Stimulated activated CD4-positive, alpha-beta T cell treated with anti-CD3 and anti-CD28 coated beads, TNF-alpha, amount 100 ng/mL, for 4 hours (primary cell): ENCODE measurements around the gene SYCE3.

Experiments
- DNase-seq, 3 experiments: peaks; one replicate each; pipeline ENCODE4 v3.0.0-alpha.2; 2020; ENCODE audit warnings: low read depth in 3 of 3

The SYCE3 gene

DNA sequence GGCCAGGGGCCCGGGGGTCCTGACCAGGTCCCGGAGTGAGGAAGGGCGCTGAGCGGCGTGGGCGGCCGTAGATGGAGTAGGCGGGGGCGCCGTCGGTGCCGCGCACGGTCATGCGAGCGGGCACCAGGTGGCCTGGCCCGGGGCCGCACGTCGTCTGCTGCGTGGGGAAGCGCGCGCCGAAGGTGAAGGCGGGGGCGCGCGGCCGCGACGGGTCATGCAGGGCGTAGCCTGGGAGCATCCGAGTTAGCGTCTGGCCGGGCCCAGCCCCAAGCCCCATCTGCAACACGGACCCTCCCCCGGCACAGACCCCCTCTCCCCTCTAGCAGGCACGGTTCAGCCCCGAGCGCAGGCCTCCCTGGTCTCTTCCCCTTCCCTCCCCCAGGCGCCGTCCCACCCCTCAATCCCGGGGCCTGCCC lies 31.2 kb downstream of the SYCE3 start:
- peak in 2 of 3 experiments; percentile 56 to 68 for DNase-seq

DNA sequence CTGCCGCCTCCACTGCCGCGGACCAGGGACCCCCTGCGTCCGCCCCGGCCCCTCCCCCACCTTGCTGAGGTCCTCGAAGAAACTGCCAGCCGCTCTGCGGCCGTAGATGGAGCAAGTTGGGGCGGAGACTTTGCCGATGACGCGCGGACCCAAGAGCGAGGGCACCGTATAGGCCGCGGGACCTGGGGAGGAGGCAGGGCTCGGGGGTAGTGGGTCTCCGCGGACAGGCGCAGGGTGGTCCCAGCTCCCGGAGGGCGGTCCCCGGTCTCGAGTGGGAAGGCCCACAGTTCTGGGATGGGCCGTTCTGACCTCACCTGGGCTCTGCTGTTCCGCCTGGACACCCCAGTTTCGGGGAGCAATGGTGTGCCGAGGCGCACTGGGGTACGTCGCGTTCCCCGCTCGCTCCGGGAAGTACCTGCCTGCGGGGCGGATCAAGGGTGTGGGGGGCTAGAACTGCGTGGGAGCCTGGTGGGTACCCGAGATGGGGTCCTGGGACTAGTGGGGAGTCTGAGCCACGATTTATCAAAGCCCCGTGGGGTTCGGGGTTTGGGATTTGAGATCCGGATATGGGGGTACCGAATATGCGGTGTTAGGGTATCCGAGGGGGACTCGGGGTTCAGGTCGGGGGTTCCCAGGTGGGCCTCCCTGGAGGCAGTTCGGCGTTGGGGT lies 31.7 kb downstream of the SYCE3 start:
- peak; percentile 72 to 78 (median 77) for DNase-seq

DNA sequence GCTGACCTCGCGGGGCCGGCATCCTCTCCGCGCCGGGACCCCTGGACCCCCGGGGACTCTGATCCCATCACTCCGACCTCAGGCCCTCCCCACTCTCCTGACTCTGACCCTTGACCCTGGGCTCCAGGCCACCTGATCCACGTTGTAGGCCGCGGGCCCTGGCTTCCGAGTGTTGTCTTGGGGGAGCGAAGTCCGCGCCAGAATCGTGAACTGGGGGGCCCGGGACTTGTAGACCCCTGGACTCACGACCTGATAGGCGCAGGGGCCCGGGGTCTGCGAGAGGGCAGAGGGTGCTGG lies 32.2 kb downstream of the SYCE3 start:
- no peak for DNase-seq

DNA sequence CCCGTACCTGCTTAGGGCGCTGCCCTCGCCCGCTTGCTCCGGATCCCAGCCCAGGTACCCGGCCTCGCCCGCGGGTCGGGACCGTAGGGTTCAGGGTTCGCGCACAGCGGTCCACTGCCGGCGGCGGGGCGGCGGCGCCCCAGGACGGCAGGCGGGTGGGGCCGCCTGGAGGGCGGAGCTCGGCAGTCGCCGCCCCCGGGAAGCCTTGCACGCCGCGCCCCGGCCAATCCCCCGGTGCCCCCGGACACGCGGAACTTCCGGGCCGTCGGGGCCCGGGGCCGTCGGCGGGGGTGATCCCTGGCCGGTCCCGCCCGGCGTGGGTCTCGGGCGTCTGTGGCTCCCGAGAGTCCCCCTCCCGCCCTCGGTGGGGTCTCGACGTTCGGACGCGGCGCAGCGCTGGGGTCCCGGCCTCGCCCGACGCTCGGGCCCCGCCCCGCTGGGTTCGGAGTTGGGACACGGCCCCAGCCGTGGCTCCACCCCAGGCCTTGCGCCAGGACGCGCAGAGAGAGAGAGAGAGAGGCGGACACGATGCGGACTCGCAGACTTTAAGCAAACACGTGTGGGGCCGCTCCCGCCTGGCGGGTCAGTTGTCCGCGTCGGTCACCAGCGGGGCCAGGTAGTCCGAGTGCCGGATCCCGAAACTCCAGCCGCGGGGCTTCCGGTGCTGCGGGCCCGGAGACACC lies 32.7 kb downstream of the SYCE3 start, which contains the start of gene TYMP:
Gene TYMP, minus strand, starts transcription at position 116 of the 683 bp plus-strand sequence. CDS start 303 bp downstream, outside the sequence.
- DNase-seq, result peak; percentile 51 to 71 (median 65)

DNA sequence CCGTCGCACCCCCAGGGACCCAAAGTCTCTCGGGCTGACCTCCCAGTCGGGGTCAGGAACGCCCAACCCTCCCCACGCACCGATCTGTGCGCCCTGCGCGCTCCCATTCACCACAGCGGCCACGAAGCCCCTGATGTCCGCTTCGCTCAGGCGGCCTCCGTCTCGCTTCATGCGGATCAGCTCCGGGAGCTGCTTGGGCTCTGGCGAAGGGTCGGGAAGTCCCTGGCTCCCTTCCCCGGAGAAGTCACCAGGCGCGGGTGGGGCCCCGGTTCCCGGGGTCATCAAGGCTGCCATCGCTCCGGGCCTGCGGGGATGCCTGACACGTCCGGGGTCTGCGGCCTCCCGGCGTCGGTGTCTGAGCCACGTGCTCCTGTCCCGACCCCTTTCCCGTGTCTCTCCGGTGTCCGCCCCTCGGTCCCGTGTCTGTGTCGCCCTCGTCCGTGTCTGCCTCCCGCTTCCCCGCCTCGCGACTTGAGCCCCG lies 33.3 kb downstream of the SYCE3 start:
- DNase-seq, result no peak

DNA sequence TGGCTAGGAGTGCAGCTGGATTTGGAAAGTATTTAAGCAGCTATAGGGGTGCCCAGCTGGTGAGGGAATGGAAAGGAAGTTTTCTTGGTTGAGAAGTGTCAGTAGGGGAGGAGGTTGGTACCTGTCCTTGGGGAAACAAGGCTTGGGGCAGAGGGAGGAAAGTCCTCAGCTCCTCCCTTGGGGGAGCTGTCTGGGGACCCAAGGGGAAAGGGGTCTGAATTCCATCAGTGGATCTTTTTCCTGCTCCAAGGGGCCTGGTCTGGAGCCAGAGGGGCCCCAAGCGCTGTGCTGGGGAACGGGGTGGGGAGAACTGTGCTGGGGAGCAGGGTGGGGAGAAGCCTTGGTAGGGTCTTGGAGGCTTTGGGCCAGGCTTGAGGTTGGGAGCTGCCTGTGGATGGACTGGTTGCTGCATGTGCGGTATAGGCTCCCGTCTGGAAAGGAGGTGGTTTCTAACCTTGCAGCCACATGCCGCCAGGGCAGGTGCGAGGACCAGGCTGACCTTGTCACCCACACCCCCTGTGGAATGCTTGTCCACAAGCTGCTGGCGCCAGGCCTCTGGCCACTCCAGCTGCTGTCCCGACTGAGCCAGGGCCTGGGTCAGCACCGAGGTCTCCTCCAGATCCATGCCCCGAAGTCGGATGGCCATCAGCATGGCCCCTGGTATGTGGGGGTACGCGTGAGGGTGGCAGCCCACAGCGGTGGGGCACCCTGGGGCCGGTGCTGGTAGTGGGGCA lies 33.9 kb downstream of the SYCE3 start:
- DNase-seq, result no peak

DNA sequence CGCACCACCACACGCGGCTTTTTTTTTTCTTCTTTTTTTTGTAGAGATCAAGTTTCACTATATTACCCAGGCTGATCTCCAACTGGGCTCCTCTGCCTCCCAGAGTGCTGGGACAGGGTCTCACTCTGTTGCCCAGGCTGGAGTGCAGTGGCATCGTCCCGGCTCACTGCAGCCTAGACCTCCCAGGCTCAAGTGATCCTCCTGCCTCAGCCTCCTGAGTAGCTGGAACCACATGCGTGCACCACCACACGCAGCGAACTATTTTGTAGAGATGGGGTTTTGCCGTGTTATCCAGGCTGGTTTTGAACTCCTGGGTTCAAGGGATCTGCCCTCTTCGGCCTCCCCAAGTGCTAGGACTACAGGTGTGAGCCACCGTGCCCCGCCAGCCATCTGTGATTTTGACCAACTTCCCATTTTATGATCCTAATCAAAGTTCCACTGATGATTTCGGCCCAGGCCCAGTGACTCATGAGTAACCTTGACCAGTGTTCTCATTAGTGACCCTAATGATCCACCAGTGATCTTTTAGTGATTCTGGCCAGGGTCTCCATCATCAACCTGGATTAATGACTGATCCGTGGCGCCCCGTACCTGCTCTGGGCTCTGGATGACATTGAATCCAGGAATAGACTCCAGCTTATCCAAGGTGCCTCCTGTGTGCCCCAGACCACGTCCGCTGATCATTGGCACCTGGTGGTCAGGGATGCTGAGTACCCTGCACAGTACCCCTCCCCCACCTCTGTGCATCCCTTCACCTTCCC lies 34.6 kb downstream of the SYCE3 start:
- DNase-seq, result no peak

DNA sequence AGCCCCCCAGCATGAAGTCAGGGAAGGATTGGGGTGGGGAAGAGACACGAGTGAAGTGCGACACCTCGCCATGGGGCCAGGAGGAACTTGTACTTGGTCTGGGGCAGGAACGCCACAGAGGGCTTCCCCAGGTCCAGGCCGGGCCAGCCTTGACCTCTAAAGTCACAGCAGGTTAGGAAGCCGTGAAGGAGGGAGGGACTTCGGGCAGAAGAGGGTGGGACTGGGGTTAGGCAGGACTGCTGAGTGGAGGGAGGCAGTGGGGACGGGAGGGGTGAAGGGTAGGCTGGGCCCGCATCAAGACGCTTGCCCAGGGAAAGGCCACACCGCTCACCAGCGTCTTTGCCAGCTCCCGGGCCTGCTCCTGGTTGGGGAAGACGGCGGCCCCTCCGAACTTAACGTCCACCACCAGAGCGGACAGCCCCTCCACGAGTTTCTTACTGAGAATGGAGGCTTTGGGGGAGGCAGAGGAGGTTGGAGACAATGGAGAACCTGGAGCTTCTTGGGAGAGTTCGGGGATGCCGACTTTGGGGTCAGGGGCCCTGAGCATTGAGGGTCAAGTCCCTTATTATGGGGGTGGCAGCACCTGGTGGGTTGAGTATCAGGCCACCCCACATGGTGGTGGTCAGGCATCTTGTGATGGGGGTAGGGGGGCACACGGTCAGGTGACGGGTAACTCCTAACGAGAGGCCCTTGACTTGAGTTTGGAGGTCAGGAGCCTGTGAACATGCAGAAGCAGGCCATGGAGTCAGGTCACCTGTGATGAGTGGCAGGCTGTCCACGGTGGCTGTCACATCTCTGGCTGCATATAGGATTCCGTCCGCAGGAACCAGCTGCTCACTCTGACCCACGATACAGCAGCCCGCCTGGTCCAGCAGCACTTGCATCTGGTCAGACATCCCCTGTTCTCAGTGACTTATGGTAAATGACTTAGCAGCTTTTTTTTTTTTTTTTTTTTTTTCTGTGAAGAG lies 35.6 kb downstream of the SYCE3 start:
- DNase-seq, result no peak

DNA sequence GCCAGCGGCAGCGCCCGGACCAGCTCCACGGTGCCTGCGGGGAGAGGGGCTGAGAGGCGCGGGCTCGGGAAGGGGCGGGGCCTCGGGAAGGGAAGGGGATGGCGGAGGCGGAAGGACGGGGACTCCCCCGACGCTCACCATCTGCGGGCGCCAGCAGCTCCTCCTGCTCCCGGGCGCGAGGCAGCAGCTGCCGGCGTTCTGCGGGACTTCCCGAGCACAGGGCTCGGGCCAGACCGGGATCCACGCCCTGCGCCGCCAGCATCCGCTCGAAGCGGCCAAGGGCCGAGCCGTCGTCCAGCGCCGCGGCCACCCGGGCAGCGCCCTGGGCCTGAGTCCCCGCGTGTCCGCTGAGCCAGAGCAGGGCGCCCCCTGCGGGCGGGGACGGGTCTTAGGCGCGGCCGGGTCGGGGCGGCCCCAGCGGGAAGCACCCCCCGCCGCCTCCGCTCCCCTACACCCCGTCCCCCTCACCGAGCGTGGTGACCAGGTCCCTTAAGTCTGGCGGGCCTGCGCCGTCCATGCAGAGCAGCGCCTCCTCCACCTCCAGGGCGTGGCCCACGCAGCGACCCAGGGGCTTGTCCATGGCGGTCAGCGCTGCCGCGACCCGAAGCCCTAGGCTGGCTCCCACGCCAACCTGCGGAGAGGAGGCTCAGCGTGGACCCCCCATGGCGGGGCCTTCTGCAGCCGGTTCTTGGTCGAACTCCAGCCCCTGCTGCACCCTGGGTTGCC lies 36.4 kb downstream of the SYCE3 start:
- DNase-seq, result peak; percentile 77 to 89 (median 78)

DNA sequence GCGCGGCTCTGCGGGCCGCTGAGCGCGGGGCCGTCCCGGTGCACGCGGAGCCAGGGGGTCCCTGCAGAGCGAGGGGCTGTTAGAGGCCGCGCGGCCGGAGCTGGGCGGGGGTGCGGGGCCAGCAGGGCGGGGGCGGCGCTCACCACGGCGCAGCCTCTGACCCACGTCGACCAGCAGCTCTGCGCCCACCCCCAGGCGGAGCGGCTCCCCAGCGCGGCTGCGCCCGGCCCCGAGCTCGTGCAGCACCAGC lies 36.9 kb downstream of the SYCE3 start:
- no peak for DNase-seq

DNA sequence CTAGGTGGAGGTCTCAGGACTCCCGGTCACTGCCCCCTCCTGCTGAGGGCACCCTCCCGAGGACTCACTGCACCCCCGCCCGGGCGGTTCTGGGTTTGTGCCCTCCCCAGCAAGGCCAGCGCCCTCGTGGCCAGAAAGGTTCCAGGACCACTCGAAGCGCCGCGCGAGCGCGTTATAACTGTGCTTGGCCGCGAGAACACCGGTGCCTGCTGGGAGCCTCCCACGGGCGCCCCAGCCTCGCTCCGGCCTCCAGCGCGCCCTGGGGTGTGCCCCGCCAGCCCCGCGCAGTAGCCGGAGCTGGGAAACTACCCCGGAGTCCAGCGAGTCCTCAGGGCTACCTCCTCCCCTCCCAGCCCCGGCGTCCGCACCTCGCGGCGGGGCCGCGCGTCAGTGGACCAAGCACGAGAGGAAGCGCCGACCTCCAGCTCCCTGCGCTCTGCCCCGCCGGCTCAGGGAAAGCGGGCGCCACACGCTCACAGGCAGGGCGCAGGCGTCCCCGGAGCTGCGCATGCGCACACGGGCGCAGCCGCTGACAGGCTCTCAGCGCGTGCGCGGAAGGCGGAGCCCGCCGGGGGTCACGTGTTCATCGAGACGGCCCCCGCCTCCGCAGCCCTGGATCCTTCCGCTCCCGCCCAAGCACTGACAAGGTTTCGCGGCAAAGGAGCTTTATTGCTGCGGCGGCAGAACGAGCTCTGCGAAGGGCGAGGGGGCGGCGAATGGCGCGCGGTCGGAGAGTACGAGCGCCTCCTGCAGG lies 37.4 kb downstream of the SYCE3 start, which contains the start of gene SCO2:
Gene SCO2, minus strand, starts transcription at position 495 of the 754 bp plus-strand sequence. CDS start 1,187 bp downstream, outside the sequence.
- peak; percentile 97 to 98 (median 97) for DNase-seq

DNA sequence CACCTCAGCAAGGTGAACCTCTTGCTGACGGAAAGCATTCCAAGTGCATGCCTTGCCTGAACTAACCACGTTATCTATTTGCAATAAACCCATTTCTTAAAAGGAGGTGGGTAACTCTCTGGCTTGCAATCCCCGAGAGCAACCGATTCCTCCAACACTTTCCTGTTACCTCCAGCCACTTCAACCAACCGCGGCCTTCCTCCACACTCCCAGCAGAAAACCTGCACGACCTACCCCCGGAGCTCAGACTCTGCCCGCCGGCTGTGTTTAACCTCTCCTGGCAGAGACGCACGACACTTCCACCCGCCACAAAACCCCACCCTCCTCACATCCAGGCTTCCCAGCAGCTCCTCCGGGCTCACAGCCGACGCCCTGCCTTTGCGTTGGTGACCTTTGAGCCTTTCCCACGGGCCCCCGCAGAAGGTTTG lies 38.0 kb downstream of the SYCE3 start:
- no peak for DNase-seq

DNA sequence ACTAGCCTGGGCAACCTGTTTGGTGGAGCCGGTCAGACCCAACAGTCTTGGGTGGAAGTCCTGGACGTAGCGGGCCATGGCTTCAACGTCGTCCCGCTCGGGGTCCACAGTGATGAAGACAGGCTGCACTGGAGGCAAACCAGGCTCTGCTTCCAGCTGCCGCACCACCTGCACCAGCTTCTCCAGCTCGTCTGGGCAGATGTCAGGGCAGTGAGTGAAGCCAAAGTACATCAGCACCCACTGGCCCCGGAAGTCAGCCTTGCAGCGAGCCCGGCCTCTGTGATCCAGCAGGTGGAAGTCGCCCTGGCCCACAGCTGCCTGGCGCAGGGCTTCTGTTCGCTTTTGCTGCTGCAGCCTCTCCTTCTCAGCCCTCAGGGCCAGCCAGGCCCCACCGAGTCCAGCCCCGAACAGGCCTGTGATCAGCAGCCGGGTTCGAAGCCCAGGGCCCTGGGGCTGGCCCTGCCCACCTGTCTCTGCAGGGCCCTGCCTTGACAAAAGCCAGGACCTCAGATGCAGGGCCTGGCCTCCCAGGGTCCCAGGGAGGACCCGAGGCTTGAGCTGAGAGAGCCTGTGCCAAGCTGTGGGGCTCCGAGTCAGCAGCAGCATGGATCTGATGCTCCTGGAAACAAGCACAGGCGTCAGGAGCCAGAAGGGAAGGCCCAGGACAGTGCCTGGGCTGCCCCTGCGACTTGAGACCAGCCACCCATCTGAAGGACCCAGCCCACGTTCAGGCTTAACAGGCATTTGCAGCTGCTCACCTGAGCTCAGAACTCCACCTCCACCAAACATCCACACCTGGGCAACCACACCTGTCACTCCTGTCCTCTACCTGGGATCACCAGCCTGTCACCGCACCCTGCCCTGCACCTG lies 38.7 kb downstream of the SYCE3 start:
- DNase-seq, result no peak

DNA sequence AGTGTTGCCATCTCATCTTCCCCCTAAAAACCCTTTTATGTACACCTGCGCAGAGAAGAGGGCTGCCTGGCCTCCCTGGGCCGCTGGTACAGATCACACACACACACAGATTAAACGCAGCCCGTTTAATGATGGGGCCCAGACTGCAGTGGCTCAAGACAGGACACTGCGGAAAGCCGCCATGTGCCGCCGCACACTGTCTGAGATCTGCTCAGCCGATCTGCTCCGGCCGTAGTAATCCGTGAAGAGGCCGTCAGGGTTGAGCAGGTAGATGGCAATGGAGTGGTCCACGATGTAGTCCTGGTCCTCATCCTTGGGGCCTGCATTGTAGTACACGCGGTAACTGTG lies 39.3 kb downstream of the SYCE3 start:
- no peak for DNase-seq

DNA sequence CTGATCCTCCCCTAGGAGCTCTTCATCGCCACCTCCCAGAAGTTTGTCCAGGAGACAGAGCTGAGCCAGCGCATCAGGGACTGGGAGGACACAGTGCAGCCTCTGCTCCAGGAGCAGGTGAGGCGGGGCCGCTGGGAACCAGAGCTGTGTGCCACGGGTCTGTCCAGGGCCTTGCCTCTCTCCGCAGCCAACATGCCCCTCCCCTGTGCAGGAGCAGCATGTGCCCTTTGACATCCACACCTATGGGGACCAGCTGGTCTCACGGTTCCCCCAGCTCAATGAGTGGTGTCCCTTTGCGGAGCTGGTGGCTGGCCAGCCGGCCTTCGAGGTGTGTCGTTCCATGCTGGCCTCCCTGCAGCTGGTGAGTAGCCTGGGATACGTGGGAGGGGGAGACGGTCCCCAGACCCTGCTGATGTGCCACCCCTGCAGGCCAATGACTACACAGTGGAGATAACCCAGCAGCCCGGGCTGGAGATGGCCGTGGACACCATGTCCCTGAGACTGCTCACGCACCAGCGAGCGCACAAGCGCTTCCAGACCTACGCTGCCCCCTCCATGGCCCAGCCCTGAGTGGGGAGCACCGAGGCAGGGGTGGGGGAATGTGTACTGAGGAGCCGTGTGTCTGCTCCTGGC lies 39.8 kb downstream of the SYCE3 start:
- DNase-seq, result no peak

DNA sequence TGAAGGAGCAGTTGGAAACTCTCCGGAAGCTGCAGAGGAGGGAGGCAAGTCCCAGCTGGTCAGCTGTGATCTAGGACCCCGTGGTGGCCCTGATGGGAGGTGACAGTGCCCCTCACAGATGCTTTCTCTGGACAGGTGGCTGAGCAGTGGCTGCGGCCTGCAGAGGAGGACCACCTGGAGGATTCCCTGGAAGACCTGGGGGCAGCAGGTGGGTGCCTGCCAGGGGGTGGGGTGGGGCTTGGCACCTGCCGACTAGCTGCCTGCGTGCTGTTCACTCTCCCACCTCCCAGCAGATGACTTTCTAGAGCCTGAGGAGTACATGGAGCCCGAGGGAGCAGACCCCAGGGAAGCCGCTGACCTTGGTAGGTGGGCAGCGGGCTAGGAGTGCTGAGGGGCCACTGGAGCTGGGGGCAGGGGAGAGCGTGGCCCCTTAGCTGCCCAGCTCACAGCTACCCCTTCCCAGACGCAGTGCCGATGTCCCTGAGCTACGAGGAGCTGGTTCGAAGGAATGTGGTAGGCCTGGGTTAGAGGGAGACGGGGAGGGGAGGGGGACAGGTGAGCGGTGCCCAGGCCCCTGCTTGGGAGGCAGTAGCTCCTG lies 40.4 kb downstream of the SYCE3 start:
- no peak for DNase-seq

DNA sequence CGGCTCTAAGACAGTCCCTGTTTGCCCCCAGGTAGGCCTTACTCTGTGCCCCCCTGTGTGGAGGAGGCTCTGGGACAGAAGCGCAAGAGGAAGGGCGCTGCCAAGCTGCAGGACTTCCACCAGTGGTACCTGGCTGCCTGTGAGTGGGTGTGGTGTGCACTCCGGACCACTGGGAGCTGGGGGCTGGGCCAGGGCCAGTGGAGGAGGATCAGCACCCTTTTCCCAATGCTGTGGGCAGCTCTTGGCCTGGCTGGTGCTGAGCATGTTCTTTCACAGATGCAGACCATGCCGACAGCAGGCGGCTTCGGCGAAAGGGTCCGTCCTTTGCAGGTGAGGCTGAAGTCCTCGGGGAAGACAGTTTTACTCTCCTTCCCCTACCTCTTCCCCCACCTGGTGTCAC lies 41.0 kb downstream of the SYCE3 start:
- no peak for DNase-seq
